HG02642 (cell line): Measurements from ENCODE around the gene AUH.

Experiments
- ATAC-seq: cut with Tn5 transposase; IDR thresholded peaks from one replicate; pipeline ENCODE4 v1.9.1; 2021; ENCODE audit warnings: mild to moderate bottlenecking; ENCODE audit not compliant: unreplicated experiment, poor library complexity

AUH gene

GRCh38 chr9:91341749-91342148 lies 20.0 kb downstream of the AUH start:
- no peak for ATAC-seq

- no peak for ATAC-seq
Measured at GRCh38 chr9:91341258-91341746, 20.4 kb downstream of the AUH start.

DNA sequence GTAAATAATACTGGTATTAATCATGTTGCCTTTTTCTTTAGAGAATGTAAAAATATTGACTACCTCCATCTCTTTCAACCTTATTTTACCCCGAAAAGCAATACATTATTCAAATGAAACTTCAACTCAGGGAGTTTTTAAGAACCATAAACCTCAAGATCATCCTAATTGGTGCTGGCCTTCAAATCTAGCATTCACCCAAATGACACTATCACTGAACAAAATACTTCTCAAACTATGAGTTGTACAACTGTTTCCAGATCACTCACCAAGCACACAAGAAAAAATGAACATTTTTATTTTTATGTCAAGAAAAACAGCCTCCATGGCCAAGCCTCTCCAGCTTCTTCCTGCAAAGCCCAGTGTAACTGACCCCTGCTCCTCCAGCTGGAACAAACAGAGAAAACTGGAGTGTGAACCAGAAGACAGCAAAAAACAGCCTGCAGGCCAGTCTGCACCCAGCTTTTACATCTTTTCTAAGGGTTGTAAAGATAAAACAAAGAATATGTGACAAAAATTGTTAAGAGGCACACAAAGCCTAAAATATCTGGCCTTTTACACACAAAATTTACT lies 21.2 kb downstream of the AUH start:
- no peak for ATAC-seq

DNA sequence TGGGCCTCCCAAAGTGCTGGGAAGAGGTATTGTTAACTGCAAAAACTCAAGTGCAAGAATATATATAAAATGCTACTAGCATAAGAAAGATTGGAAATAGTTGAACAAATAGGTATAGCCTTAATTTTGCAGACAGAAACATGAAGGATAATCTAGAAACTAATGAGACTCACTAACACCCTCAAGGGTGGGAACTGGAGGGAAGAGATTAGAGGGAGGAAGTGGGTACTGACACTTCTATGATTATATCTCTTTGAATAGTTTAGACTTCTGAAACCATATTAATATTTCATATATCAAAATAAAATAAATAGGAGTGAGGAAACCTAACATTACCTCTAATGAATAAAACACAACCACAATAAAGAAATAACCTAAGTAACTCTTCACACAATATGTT lies 23.0 kb downstream of the AUH start:
- ATAC-seq = no peak

GRCh38 chr9:91336786-91337185 lies 24.9 kb downstream of the AUH start:
- ATAC-seq = no peak

GRCh38 chr9:91334053-91334452 lies 27.7 kb downstream of the AUH start:
- ATAC-seq = no peak

DNA sequence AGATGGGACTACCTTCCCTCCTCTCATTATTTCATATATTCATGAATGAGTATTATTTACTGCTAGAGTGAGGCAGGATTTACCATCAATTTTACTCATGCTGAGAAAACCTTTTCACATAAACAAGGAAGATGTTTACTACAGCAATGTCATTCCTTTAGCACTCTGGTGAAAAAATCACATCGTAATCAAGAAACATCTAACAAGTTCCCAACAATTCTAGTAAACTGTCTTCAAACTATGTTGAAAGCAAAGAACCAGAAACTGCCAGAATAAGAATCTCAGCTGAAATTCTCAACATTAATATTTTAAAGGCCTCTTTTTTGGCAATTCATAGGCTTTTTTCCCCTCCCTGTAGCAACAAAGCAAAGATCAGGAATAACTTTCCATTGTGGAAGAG lies 28.2 kb downstream of the AUH start:
- no peak for ATAC-seq

DNA sequence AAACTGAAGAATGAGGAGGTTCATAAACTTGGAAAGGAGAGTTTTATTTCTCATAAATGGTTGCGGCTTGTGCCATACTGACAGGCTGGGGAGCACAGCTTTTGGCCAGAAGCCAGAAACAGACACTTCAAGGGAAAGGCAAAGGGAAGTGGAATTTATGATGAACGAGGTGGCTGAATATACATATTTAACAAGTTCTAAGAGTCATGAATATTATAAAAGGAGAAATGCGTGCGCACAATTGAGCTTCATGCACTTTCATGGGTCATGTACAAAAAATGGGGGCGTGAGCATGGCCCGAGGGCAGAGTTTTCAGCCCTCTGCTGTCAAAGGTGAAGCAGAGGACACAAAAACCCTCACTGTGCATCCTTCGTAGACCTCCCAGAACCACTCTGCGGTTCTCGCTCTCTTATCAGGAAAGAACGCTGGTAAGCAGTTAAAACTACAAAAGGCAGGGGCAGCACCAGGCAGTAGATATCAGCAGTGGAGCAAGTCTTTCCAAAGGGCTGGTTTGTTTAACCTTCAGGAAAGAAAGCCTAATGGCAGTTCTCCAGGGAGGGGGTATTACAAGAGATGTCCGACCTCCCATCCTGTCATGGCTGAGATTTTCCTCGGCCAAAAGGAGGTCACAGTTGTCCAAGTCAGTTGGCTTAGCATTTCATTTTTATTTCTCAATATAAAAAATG lies 29.0 kb downstream of the AUH start:
- ATAC-seq = no peak

GRCh38 chr9:91331849-91332248 lies 29.9 kb downstream of the AUH start:
- no peak for ATAC-seq

GRCh38 chr9:91328186-91328585 lies 33.5 kb downstream of the AUH start:
- no peak for ATAC-seq

- no peak for ATAC-seq
Measured at GRCh38 chr9:91321691-91322090, 40.0 kb downstream of the AUH start.

DNA sequence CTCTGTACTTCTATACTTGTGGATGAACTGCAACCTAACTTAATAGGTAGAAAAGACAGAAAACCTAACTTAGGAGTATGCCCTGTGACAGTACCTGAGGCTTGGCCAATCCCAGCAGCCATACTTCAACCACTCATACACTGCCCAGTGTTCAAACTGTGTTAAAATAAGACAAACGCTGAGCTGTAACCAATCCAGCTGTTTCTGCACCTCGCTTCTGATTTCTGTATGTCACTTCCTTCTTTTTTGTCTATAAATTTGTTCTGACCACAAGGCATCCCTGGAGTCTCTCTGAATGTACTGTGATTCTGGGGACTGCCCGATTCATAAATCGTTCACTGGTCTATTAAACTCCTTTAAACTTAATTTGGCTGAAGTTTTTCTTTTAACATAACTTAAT lies 41.4 kb downstream of the AUH start:
- ATAC-seq = no peak

DNA sequence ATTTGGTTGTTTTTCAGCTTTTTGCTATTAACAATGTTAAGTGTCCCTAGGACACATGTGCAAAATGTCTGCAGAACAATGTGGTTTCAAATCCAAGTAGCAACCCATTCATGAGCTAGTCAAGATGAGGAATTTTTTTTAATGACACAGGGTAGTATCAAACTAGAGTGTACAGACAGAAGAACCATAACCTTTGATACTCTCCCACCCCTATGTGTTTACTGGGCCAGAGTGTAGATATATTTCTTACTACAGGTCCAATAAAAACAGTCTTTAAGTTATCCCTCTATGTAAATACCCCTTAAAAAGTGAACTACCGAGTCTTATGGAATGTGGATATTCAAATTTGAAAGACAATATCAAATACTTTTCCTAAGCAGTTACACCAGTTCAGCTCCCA lies 45.6 kb downstream of the AUH start:
- ATAC-seq = no peak

DNA sequence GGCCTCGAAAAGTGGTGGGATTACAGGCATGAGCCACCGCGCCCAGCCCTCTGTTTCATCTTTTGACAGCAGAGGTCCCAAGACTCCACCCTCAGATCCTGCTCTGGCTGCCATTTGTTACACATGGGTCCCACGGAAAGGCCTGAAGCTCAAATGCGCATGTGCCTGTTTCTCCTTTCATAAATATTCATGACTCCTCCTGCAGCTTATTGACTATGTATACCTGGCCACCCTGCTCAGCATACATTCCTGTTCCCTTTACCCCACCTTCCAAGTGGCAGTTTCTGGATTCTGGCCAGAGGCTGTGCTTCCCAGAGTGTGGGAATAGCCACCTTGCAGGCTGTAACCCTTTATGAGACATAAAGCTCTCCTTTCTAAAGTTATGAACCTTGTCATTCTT lies 46.5 kb downstream of the AUH start:
- ATAC-seq = no peak

DNA sequence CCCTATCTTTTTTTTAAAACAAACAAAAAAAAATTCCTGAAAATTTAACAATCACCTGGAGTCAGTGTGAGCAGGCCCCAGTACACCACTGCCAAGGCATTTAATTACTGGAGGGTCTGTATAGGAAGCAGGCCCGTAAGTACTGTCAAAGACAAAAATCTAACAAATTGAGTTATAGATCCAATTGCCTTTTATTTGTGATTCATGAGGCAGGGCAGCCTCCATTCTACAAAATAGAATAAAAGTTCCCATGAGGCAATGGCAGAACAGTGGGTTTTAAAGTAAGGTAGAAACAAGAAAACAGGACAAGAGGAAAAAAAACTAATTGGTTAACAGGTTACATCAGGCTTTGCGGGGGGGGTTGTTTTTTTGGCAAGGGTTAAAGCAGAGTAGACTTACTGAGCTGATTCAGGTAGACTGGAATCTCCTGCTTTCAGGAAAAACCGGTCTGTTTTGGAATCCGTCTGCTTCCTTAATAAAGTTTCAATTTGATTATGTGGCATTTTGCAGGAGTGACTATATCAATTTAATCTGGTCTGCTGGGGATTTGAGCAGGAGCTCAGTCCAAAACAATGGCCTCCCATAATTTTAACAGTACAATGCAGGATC lies 48.9 kb downstream of the AUH start:
- ATAC-seq = no peak

GRCh38 chr9:91310037-91310436 lies 51.7 kb downstream of the AUH start:
- ATAC-seq = no peak

DNA sequence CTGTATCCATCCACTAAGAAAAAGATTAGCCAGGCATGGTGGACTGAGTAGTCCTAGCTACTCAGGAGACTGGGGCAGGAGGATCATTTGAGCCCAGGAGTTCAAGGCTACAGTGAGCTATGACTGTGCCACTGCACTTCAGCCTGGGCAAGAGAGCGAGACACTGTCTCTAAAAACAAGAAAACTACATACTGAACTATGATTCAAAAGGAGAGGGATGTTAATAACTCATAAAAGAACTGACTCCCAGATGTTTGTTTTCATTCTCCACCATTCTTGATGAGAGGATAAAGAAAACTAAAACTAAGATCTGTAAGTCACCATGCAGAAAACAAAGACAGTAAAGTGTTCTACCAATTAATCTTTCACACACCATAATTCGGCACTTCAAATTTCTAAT lies 53.5 kb downstream of the AUH start:
- no peak for ATAC-seq

DNA sequence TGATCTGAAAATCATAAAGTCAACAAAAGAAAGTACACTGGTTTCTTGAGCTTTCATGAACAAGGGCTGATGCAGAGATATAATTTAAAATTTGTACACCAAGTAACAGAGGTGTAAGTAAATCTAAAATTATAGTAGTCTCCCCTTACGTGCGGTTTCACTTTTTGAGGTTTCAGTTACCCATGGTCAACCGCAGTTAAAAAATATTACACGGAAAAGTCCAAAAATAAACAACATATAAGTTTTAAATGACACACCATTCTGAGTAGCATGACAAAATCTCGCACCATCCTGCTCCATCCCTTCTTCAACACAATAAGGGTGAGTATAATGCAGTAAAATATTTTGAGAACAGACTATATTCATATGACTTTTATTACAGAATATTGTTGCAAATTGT lies 54.4 kb downstream of the AUH start:
- no peak for ATAC-seq

DNA sequence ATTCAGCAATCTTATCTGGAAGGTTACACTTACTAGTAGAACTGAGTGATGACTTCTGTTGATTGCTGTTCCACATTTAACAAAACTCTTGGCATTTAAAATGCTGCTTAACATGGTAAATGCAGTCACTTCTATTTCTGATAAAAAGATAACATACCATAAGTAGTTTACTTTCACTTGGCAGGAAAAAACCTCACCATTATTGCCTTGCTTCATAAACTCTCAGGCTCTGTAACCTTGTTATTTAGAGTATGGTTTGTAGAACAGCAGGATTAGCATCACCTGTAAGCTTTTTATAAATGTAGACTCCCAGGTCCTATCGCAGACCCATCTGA lies 55.5 kb downstream of the AUH start:
- no peak for ATAC-seq

GRCh38 chr9:91305596-91306295 lies 56.0 kb downstream of the AUH start:
- ATAC-seq = no peak

DNA sequence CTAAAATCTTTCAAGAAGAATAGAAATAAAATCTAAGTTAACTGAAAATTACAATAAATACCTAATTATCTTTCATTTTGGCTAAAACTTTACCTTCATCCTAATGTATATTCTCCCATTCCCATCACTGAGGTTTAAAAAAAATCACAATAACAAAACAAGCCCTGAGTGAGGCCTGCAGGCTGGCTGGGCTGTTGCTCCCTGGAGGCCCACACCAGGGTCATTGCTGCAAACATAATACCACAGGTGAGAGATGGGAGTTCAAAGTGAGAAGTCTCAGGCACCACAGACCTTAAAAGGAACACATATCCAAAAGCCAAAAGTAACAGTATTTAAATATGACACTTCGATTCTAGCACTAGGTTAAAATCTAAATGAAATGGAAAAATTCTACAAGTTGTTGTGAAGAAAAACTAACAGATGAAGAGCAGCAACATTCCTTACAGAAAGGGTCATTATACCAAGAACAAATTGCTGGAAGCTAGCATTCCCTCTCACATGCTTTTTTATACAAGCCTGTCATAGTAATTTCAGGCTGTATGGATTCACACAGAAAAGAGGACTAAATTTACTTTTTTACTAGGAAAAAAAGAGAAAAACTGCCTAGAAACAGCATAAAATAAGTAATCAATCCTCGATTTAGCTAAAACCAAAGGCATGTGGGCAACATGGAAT lies 57.8 kb downstream of the AUH start:
- ATAC-seq = no peak
